ENCODE results near the gene SHANK1.

Gene SHANK1

GRCh38 chr19:50639121-50640112, 80.2 kb downstream of the SHANK1 start, which contains the start of gene SYT3 (continued):
- TF ChIP-seq PATZ1 (tag by site-specific recombination; IDR thresholded peaks at IDR 0.05): peak; percentile 85

- Histone ChIP-seq H3K36me3 (ENCODE audit: control insufficient read depth in 2 of 2, insufficient read depth in 1 of 2, low read length in 2 of 2) (no peaks in the 10 kb centered on the region), H3K4me1 (ENCODE audit: control insufficient read depth, insufficient read depth, low read length) (no peaks in the 10 kb centered on the region), H3K27ac (ENCODE audit: extremely low read depth, low read depth, low read length) (no peak overlapping the region), H3K4me3 (ENCODE audit: low read depth, low read length) (peak overlapping the region; percentile 65), H3K9me3 (ENCODE audit: control insufficient read depth, insufficient read depth, low read depth, low read length) (no peaks in the 10 kb centered on the region)
- CTCF ChIA-PET: interaction anchor here (0.6 kb wide), 1 partner anchor 32 kb away, joined by 3 read pairs; no protein-coding TSS in a partner anchor
- TF ChIP-seq ZNF777 (tag by site-specific recombination; IDR thresholded peaks at IDR 0.05; ENCODE audit: borderline replicate concordance) (0 out of 2 replicates have a peak, but pooled peaks have one; percentile 21), BCL6B (tag by site-specific recombination; IDR thresholded peaks at IDR 0.05) (no peak), ZNF404 (tag by site-specific recombination; IDR thresholded peaks at IDR 0.05) (no peak), ZBTB17 (tag by site-specific recombination; IDR thresholded peaks at IDR 0.05) (peak; percentile 86), ZNF398 (tag by site-specific recombination; IDR thresholded peaks at IDR 0.05) (0 out of 2 replicates have a peak, but pooled peaks have one; percentile 11), ZNF530 (tag by site-specific recombination; IDR thresholded peaks at IDR 0.05; ENCODE audit: low read depth) (no peak), ZNF366 (tag by site-specific recombination; conservative IDR thresholded peaks at IDR 0.05) (peak; percentile 89)
- POLR2A ChIA-PET: interaction anchor here (0.6 kb wide), 2 partner anchors 86 to 154 kb away, joined by 4 to 11 read pairs; no protein-coding TSS in a partner anchor
Measured at GRCh38 chr19:50638600-50638999, 81.0 kb downstream of the SHANK1 start.

GRCh38 chr19:50636317-50637085, 83.1 kb downstream of the SHANK1 start:
- Histone ChIP-seq H3K27ac (ENCODE audit: extremely low read depth, low read depth, low read length) (no peak overlapping the region), H3K36me3 (ENCODE audit: control insufficient read depth in 2 of 2, insufficient read depth in 1 of 2, low read length in 2 of 2) (no peaks in the 10 kb centered on the region), H3K9me3 (ENCODE audit: control insufficient read depth, insufficient read depth, low read depth, low read length) (no peaks in the 10 kb centered on the region), H3K4me3 (ENCODE audit: low read depth, low read length) (no peak overlapping the region), H3K4me1 (ENCODE audit: control insufficient read depth, insufficient read depth, low read length) (no peaks in the 10 kb centered on the region)
- POLR2A ChIA-PET: no interaction called here
- no peak for TF ChIP-seq ZNF16 (tag by site-specific recombination; IDR thresholded peaks at IDR 0.05; ENCODE audit: low read depth)
- no peak for TF ChIP-seq ZXDB (tag by site-specific recombination; IDR thresholded peaks at IDR 0.05)
- CTCF ChIA-PET: no interaction called here

GRCh38 chr19:50633973-50634372, 85.6 kb downstream of the SHANK1 start:
- no peaks in the 10 kb centered on the region for H3K4me1 ChIP-seq (ENCODE audit: control insufficient read depth, insufficient read depth, low read length)
- H3K36me3 ChIP-seq (ENCODE audit: control insufficient read depth in 2 of 2, insufficient read depth in 1 of 2, low read length in 2 of 2): no peaks in the 10 kb centered on the region
- no peak overlapping the region for H3K27ac ChIP-seq (ENCODE audit: extremely low read depth, low read depth, low read length)
- CTCF ChIA-PET: no interaction called here
- TF ChIP-seq ZNF280D (tag by site-specific recombination; IDR thresholded peaks at IDR 0.05) (peak; percentile 67; the same call in 1 of the 2 replicates), ZNF791 (tag by site-specific recombination; IDR thresholded peaks at IDR 0.05) (no peak), ZNF707 (tag by site-specific recombination; IDR thresholded peaks at IDR 0.05) (peak; percentile 96), SETDB1 (IDR thresholded peaks at IDR 0.05; ENCODE audit: insufficient read length, low read length) (peak; percentile 65), ZNF16 (tag by site-specific recombination; IDR thresholded peaks at IDR 0.05; ENCODE audit: low read depth) (no peak), WT1 (tag by site-specific recombination; IDR thresholded peaks at IDR 0.05) (no peak), ZBTB8A (tag by site-specific recombination; IDR thresholded peaks at IDR 0.05) (no peak)
- POLR2A ChIA-PET: no interaction called here
- H3K4me3 ChIP-seq (ENCODE audit: low read depth, low read length): no peak overlapping the region
- no peaks in the 10 kb centered on the region for H3K9me3 ChIP-seq (ENCODE audit: control insufficient read depth, insufficient read depth, low read depth, low read length)
